ENCODE data around the gene NAXE.
"Not testable (repeated sequence)": the region's sequence is repeated elsewhere in the genome, so short reads cannot be mapped to it uniquely, and the experiment has no call there.

NAXE gene

DNA sequence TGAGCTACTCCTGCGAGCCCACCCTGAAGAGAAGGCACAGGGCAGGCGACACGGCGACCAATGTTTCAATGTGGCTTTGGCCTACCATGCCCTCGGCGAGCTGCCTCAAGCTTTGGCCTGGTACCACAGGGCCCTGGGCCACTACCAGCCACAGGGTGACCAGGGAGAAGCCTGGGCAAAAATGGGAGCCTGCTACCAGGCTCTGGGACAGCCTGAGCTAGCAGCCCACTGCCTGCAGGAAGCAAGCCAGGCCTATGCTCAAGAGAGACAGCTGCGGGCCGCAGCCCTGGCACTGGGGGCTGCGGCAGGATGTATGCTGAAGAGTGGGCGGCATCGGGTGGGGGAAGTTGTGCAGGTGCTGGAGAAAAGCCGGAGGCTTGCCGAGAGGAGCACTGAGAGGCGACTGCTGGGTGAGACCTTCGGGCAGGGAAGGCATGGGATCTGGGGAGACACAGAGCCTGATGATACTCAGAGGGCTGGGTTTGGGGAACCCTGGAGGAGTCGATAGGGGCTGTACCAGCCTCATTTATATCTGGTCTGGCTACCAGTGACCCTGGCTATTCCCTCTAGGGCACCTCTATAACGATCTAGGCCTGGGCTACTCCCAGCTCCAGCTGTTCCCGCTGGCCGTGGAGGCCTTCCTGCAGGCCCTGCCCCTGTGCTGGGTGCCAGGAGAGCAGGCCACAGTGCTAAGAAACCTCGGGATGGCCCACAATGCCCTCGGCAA, 9.8 kb upstream of the NAXE start:
- no peak for DNase-seq (ENCODE audit: low spot score)
- TF ChIP-seq, protein P1, sequence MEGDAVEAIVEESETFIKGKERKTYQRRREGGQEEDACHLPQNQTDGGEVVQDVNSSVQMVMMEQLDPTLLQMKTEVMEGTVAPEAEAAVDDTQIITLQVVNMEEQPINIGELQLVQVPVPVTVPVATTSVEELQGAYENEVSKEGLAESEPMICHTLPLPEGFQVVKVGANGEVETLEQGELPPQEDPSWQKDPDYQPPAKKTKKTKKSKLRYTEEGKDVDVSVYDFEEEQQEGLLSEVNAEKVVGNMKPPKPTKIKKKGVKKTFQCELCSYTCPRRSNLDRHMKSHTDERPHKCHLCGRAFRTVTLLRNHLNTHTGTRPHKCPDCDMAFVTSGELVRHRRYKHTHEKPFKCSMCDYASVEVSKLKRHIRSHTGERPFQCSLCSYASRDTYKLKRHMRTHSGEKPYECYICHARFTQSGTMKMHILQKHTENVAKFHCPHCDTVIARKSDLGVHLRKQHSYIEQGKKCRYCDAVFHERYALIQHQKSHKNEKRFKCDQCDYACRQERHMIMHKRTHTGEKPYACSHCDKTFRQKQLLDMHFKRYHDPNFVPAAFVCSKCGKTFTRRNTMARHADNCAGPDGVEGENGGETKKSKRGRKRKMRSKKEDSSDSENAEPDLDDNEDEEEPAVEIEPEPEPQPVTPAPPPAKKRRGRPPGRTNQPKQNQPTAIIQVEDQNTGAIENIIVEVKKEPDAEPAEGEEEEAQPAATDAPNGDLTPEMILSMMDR (IDR thresholded peaks at IDR 0.05; ENCODE audit: extremely low read depth, missing control alignments): no peak

DNA sequence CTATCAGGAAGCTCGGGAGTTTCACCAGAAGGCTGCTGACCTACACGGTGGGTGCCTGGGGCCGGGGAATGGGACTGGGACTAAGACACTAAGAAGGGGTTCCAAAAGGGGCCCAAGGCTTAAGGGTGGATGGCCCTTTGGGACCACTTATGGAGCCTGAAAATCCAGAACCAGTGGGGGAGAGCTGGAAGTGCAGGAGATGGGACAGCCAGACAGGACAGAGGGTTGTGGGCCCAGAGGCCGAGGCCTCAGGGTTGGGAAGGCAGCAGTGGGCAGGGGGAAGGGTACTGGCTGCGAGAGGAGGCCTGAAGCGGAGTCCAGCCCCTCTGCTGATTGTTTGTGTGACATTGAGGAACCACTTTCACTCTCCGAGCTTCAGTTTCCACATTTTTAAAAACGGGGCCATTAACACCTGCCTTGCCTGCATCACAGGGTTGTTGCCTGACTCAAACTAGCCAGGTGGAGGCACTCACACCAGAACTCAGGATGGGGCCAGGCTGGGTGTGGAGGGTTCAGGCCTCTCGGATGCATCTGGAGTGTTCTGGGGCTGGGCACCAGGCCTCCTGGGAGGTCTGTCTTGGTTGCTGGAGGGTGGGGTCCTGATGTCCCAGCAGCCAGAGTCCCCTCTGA, 9.1 kb upstream of the NAXE start:
- TF ChIP-seq, protein P1 (IDR thresholded peaks at IDR 0.05; ENCODE audit: extremely low read depth, missing control alignments): peak; percentile 0
- DNase-seq (ENCODE audit: low spot score): peak; percentile 40

DNA sequence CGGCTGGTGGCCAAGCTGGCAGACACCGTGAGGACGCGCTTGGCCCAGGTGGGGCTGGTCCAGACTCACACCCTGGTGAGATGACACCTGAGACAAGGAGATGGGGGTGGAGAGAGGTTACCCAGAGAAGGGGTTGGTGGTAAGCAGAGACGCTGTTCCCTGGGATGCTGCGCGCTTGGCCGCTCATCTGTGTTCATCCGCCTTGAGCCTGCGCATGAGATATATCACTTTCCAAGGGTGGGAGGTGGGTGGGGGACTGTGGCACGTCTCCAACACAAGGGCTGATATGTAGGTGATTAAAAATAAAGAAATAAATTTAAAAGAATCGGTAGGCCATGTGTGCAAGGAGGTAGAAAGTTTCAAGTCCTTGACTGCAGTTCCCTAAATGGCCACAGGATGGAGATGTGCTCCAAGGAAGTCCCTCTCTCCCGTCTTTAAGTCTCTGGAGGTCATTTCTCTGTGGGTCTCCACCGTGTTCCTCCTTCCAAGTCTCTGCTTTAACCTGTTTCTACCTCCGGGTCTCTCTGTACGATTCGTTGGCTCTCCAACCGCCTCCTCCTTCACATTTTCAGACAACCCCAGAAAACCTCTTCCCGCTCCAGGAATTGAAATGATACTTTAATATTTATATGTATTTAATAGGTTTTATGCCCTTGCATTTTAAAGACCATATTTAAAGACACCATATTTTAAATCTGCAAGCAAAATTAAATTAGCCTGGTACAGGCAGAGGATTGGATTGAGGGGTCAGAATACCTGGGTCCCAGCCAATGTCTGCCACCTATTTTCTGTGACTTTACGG, 7.6 kb upstream of the NAXE start:
- DNase-seq (ENCODE audit: low spot score): peak; percentile 80
- TF ChIP-seq, protein P1 (IDR thresholded peaks at IDR 0.05; ENCODE audit: extremely low read depth, missing control alignments): peak; percentile 86

- TF ChIP-seq, protein P1 (IDR thresholded peaks at IDR 0.05; ENCODE audit: extremely low read depth, missing control alignments): peak; percentile 8
- peak; percentile 36 for DNase-seq (ENCODE audit: low spot score)
These were observed 6.8 kb upstream of the NAXE start for GRCh38 chr1:156584813-156585212.

DNA sequence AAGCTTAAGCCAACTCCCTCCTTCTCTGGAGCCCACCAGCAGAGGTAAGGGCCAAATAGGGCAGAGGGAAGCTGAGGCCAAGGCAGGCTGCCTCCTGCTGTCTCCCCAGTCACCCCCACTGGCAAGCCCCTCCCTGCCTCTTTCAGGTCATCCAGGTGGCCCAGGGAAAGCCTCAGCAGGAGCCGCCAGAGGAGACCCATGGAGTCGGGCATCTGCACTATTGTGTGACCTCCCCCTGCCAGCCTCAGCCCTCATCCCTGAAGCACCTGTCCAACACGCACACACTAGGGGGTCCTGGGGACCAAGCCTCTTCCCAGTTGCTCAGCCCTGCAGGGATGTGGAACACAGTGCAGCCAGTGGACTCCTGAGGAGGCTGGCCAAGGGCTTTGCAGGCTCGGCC, 5.3 kb upstream of the NAXE start:
- no peak for DNase-seq (ENCODE audit: low spot score)
- TF ChIP-seq, protein P1 (IDR thresholded peaks at IDR 0.05; ENCODE audit: extremely low read depth, missing control alignments): no peak

DNA sequence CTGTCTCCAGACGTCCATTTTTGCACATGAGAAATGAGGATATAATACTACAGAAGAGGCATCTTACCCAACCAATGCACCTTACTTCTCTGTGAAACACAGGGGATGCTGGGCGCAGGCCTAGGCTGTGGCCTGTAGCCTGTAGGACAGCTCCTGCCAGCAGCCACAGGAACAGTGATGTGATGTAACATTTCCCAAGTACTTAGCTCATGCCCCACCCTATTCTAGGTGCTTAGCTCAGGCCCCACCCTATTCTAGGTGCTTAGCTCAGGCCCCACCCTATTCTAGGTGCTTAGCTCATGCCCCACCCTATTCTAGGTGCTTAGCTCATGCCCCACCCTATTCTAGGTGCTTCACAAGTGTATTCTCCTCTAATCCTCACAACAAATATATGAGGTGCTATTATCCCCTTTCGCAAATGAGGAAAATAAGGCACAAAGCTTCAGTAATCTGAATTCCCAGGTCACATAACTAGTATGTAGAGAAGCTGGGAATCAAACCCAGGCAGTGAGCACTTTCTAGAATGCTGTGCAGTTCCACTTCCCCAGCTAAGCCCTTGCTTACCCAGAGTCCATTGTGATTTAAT, 4.6 kb upstream of the NAXE start:
- TF ChIP-seq, protein P1 (IDR thresholded peaks at IDR 0.05; ENCODE audit: extremely low read depth, missing control alignments): no peak
- DNase-seq (ENCODE audit: low spot score): no peak

GRCh38 chr1:156587927-156588326, 3.6 kb upstream of the NAXE start:
- DNase-seq (ENCODE audit: low spot score): not testable (repeated sequence)
